Adrenal gland (tissue), 12 donors: ENCODE measurements around the gene AFAP1. TPM values are rescaled to one million over a fixed set of nuclear protein-coding genes. Genes with fewer than 3 reads are reported as not detected.

Source experiments
- DNase-seq, 7 donors: peaks; one replicate each; pipeline ENCODE4 v3.0.0-alpha.2; 2019 to 2020
- H3K27ac ChIP-seq, 5 donors: fragments of 200-600 bp; sonication (generic) in 4 of 5; 1 replicate in 3 of 5; 2 replicates in 2 of 5; pipeline versions ENCODE4 v1.5.1 to v1.8.0; 2016 to 2020; ENCODE audit warnings: mild to moderate bottlenecking in 1 of 5
- H3K27me3 ChIP-seq: fragments of 200-600 bp; 2 replicates; pipeline ENCODE4 v1.8.0; 2021
- H3K36me3 ChIP-seq, 2 donors: fragments of 200-600 bp; replicated peaks in 1 of 2; 1 replicate in 1 of 2; 2 replicates in 1 of 2; pipeline versions ENCODE4 v1.5.1 to v1.8.0; 2018 to 2022
- H3K4me1 ChIP-seq, 2 donors: fragments of 200-600 bp; replicated peaks in 1 of 2; 1 replicate in 1 of 2; 2 replicates in 1 of 2; pipeline versions ENCODE4 v1.5.1 to v1.8.0; 2018 to 2021
- H3K4me3 ChIP-seq, 4 donors: fragments of 200-600 bp; sonication (generic) in 3 of 4; one replicate each; pipeline ENCODE4 v1.5.1; 2016 to 2018
- H3K9me3 ChIP-seq, 3 donors: fragments of 200-600 bp; sonication (generic) in 1 of 3; replicated peaks in 1 of 3; 1 replicate in 2 of 3; 2 replicates in 1 of 3; pipeline versions ENCODE4 v1.5.1 to v1.8.0; 2016 to 2021
- CTCF ChIP-seq, 6 experiments: fragments of 450-650 bp in 4 of 6; fragments of 200-600 bp in 2 of 6; sonication (generic) in 1 of 6; IDR thresholded peaks; 1 replicate in 5 of 6; 2 replicates in 1 of 6; pipeline versions ENCODE4 v1.5.1 to v1.8.0; 2016 to 2021; ENCODE audit warnings: antibody characterized with exemption in 6 of 6, mild to moderate bottlenecking in 2 of 6, moderate library complexity in 1 of 6
- POLR2A ChIP-seq, 2 donors: fragments of 450-650 bp; IDR thresholded peaks; one replicate each; pipeline ENCODE4 v1.6.1; 2017; ENCODE audit warnings: antibody characterized with exemption in 2 of 2, mild to moderate bottlenecking in 2 of 2, moderate library complexity in 1 of 2
- whole genome bisulfite sequencing, 4 donors: extraction: QIAGEN DNeasy Blood & Tissue Kit in 2 of 4; methylation state at CpG; one replicate each; pipeline versions ENCODE4 v1.1.5 to v1.1.7; 2013 to 2017; 5-methylcytosine and 5-hydroxymethylcytosine counted together
- intact Hi-C, 2 donors: fragments of 100-400 bp; cut with DNase I; formaldehyde crosslinking; loops; one replicate each; pipeline versions ENCODE4 v1.14.1 to v1.15.0; 2022 to 2023
- polyA plus RNA-seq, 3 donors: library from polyadenylated mRNA; stranded (reverse); fragments of 200-250 nt in 2 of 3; fragments of 350-450 nt in 1 of 3; fragmentation: Illumina TruSeq in 1 of 3; extraction: RNeasy Lipid Tissue Mini Kit (QIAGEN cat#74804) in 1 of 3; gene quantifications; one replicate each; pipeline ENCODE4 v1.2.3, GENCODE V29; 2013 to 2014
- total RNA-seq, 9 donors: library from RNA; depleted of rRNA in 4 of 9; stranded (reverse); fragments of >200 nt in 4 of 9; fragments of 120-200 nt in 1 of 9; fragmentation: NEBNext Ultra II Directional in 1 of 9; extraction: Animal tissue kit (Norgen Biotek cat#: 25700) in 1 of 9; gene quantifications; one replicate each; pipeline versions ENCODE4 v1.1.0 to v1.2.4, GENCODE V29; 2013 to 2023
- donor health status: healthy with polysubstance abuse.
- donor health status: Bipolar disorder and iron deficiency.
- donor health status: DM: yes; HTN: yes; CAD: no.
- donor health status: DM: no; HTN: no; CAD: no.
- donor health status: DM: no; HTN: no; CAD: no.
- donor health status: DM: yes; HTN: yes; CAD: no.

Gene AFAP1
- total and polyA plus RNA-seq, 12 donors = 3.3 to 16.1 (median 9.8) TPM

GRCh38 chr4:7714738-7715137 is 224.9 kb downstream of the AFAP1 start:
- Histone ChIP-seq H3K9me3 (no peaks in the 10 kb centered on the region), H3K27ac (no peak overlapping the region), H3K27me3 (peaks cover 11% of the 10 kb centered on the region), H3K4me3 (no peak overlapping the region), H3K36me3 (no peaks in the 10 kb centered on the region), H3K4me1 (no peaks in the 10 kb centered on the region)
- 83 to 100% (median 91%) methylated on average over 1 of the region's 1 CpG for WGBS, 4 donors
- no peak for DNase-seq
- TF ChIP-seq POLR2A (IDR thresholded peaks at IDR 0.05) (no peak), CTCF (IDR thresholded peaks at IDR 0.05) (no peak)
- intact Hi-C loops = loop anchor here in 1 of 2 donors (5.0 kb wide), 1 partner anchor 522 kb away; the partner anchor contains the start of gene SORCS2

DNA sequence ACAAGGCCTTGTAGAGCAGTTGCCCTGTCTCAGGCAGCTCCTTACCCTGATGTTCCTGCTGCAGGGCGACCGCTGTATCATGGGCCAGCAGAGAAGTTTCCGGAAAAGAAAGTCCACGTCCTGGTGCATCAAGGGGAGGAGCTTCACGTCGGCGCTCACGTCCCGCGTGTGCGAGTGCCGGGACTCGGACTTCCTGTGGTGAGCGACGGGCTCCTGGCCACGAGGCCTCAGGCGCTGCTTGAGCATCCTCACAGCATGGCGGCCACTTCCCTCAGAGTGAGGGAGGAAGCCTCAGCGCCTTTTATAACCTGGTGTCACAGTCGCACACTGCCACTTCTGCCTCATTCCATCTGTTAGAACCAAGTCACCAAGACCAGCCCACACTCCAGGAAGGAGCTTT is 225.5 kb downstream of the AFAP1 start:
- H3K27ac ChIP-seq = no peak overlapping the region
- no peaks in the 10 kb centered on the region for H3K9me3 ChIP-seq
- no peaks in the 10 kb centered on the region for H3K36me3 ChIP-seq
- no peak overlapping the region for H3K4me3 ChIP-seq
- intact Hi-C loops = no loop called here
- H3K27me3 ChIP-seq = peaks cover 5% of the 10 kb centered on the region
- no peak for TF ChIP-seq CTCF (IDR thresholded peaks at IDR 0.05)
- TF ChIP-seq POLR2A (IDR thresholded peaks at IDR 0.05) = no peak
- DNase-seq = no peak
- 91 to 97% (median 94%) methylated on average over 12 to 20 of the region's 20 CpGs for WGBS, 4 donors
- no peaks in the 10 kb centered on the region for H3K4me1 ChIP-seq

- no peak for TF ChIP-seq POLR2A (IDR thresholded peaks at IDR 0.05)
- TF ChIP-seq CTCF (IDR thresholded peaks at IDR 0.05) = no peak
- Histone ChIP-seq H3K4me3 (no peak overlapping the region), H3K9me3 (no peaks in the 10 kb centered on the region), H3K4me1 (no peaks in the 10 kb centered on the region), H3K27ac (no peak overlapping the region), H3K36me3 (no peaks in the 10 kb centered on the region), H3K27me3 (peaks cover 3% of the 10 kb centered on the region)
- 84 to 90% (median 87%) methylated on average over 2 to 7 of the region's 7 CpGs; no CpG with 5 or more reads in 1 of the 4 donors for WGBS, 4 donors
- intact Hi-C loops = no loop called here
- DNase-seq = no peak
Measured at GRCh38 chr4:7713757-7714156, 225.9 kb downstream of the AFAP1 start.

- intact Hi-C loops = no loop called here
- H3K9me3 ChIP-seq = no peaks in the 10 kb centered on the region
- H3K4me1 ChIP-seq = no peaks in the 10 kb centered on the region
- 93 to 99% (median 94%) methylated on average over 18 to 19 of the region's 19 CpGs for WGBS, 4 donors
- DNase-seq = no peak
- H3K36me3 ChIP-seq = no peaks in the 10 kb centered on the region
- no peak for TF ChIP-seq CTCF (IDR thresholded peaks at IDR 0.05)
- H3K4me3 ChIP-seq = no peak overlapping the region
- H3K27ac ChIP-seq = no peak overlapping the region
- H3K27me3 ChIP-seq = peaks cover 3% of the 10 kb centered on the region
Measured at GRCh38 chr4:7712021-7712671, 227.5 kb downstream of the AFAP1 start.
